HG03432 (cell line): ENCODE results near the gene MYL5.
"Not testable (repeated sequence)": the region's sequence is repeated elsewhere in the genome, so short reads cannot be mapped to it uniquely, and the experiment has no call there.

ENCODE experiments used
- ATAC-seq: cut with Tn5 transposase; IDR thresholded peaks from one replicate; pipeline ENCODE4 v1.9.1; 2021; ENCODE audit warnings: mild to moderate bottlenecking, moderate library complexity; ENCODE audit not compliant: unreplicated experiment

MYL5 gene

DNA sequence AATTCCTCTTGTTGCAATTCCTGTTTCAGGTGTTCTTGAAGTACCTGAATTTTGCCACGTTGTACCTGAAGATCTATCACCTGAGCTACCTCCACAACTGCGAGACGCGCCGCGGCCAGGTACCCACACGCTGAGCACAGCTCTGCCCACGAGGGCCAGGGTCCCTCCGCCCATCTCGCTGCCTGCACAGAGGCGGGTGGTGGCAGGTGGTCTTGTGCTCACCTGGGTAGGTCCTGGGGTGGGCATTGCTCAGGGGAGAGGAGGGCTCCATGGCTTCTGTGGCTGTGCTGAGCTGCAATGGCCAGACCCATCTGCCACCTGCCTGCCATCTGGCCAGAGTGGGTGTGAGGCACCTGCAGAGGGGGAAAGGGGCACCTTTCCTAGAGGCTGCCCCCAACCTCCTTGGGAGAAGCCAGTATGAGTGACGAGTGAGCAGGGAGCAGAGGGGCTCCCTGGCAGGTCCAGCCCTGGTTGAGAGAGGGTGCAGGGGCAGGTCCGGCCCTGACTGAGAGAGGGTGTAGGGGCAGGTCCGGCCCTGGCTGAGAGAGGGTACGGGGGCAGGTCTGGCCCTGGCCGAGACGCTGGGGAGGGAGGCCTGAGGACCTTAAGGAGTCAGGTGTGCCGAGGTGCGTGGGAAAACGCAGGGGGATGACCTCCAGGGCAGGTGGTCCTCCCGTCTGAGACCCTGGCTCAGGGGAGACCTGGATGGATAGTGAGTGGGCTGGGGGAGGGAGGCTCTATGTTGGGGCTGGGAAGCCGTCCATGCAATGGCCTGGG, 38.3 kb upstream of the MYL5 start:
- ATAC-seq: no peak

DNA sequence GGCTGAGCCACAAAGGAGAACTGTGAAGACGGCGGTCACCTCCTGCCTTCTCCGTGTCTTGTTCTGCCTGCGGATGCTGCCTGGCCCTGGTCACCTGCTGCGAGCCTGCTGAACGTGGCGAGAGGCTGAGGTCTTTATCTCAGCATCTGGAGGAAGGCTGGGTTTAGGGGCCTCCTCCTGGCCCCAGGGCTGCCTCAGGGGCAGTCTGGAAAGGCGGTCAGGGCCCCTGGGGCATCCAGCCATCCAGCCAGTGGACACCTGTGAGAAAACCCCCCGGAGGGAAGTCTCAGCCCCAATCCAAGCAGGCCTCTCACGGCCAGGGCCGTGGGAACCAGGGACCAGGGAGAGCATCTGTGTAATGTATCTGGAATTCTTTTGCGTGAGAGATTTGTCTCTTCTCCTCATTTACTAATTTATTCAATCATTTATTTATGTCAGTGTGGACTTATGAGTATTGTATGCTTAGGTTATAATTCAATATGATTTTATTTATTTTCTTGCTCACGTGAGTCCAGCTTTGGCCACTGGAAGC, 37.6 kb upstream of the MYL5 start:
- no peak for ATAC-seq

DNA sequence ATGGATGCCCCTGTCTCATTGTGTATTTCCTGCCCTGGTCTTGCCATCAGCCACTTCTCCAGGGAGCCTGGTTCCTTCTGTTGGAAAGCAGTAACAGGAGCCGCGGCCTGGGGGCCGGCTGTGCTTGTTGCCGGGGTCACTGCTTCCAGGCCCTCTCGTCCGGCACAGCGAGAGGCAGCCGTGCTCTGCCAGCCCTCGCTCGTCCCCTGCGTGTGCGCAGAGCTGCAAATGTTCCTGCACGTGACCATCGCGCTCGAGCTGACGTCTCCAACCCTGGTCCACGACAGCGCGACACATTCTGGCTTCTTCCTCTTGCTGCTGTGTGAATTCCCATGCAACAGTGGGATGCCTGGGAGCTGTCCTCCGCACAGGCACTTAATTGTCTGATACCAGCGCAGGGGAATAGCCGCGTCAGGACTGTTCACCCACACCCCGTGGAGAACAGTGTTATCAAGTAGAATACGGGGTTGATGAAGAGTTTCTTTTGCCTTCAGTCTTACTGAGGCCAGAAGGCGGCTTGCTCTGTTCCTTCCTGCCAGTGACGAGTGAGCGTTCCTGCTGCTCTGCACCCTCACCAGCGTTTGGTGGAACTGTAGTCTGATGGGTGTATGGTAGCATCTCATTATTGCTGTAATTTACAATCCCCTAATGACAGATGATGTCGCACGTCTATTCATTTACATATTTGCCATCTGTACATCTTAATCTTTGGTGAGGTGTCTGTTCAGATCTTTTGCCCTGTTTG, 36.6 kb upstream of the MYL5 start:
- ATAC-seq: no peak

DNA sequence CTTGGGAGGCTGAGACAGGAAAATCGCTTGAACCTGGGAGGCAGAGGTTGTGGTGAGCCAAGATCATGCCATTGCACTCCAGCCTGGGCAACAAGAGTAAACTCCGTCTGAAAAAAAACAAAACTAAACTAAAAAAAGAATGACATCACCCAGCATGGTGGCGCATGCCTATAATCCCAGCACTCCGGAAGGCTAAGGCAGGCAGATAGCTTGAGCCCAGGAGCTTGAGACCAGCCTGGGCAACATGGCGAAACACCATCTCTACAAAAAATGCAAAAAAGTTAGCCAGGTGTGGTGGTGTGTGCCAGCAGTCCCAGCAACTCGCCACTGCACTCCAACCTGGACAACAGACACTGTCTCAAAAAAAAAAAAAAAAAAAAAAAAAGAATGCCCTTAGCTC, 32.0 kb upstream of the MYL5 start:
- ATAC-seq: not testable (repeated sequence)

DNA sequence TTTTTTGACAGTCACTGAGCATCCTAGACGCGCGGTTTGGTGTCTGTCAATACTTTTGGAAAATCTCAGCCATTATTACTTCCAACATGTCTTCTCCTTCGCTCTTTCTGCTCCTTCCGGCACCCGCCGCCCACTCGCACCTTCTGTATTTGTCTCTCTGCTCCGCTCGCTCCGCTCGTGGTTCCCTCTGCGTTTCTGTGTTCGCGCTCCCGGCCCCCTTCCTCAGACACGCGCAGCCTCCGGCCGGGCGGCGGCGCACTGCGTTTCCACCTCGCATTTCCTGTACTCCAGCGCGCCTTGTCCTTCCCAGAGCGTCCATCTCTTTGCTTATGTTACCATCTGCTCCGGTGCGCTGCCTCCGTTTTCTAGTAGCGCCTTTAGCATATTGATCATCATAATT, 27.9 kb upstream of the MYL5 start:
- no peak for ATAC-seq

DNA sequence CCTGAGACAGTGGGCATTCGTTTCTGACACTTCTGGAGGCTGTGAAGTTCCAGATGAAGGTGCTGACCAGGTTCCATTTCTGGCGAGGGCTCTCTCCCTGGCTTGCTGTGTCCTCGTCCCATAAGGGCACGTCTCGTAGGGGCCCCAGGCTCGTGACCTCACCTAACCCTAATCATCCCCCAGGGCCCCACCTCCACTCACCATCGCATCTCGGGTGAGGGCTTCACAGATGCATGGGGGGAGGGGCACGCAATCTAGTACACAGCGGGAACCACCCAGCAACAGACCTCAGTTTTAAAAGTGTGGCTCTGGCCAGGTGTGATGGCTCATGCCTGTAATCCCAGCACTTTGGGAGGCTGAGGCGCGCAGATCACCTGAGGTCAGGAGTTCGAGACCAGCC, 26.9 kb upstream of the MYL5 start:
- ATAC-seq: no peak

DNA sequence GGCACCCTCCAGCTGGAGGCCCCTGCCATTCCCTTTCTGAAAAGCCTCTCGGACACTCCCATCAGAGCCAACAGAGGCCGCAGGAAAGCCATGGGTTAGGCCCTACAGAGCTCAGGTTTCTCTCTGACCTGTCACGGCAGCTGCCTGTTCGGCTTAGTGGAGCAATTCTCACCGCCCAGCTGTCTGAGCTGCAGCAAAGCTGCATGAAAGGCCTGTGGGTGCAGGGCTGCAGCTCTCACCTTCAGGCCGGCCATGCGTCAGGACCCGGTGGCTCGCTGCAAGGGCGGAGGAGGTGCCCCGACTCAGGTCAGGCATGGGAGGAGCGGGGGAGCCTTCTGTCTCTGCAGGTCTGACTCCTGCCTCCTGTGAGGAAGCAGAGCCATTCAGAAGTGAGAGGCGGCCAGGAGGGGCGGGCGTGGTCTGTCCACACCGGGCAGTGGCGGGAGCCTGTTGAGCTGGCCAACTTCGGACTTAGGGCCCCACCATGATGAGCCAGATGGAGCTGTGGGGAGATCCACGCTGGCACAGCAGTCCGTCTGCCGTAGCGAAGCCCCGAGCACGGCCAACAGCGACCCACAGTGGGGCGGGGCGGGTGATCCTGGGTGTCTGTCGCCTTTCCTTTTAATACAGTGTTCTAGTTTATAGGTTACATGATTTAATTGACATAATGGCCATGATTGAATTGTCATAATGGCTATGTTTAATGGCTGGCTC, 25.6 kb upstream of the MYL5 start:
- ATAC-seq: no peak

DNA sequence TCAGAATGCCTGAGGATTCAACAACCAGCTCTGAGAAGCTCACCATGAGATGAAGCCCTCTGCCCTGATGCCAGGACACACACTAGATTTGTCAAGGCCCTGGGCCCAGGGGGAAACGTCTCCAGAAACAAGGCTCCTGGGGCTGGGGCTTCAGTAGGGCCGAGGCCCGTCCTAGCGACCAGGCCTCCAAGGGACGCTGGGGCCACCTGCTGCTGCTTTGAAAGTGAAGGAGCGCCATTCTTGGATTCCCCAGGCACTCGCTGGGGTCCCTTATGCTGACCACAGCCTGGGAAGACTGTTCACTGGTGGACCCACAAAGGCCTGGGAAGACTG, 25.1 kb upstream of the MYL5 start:
- no peak for ATAC-seq

DNA sequence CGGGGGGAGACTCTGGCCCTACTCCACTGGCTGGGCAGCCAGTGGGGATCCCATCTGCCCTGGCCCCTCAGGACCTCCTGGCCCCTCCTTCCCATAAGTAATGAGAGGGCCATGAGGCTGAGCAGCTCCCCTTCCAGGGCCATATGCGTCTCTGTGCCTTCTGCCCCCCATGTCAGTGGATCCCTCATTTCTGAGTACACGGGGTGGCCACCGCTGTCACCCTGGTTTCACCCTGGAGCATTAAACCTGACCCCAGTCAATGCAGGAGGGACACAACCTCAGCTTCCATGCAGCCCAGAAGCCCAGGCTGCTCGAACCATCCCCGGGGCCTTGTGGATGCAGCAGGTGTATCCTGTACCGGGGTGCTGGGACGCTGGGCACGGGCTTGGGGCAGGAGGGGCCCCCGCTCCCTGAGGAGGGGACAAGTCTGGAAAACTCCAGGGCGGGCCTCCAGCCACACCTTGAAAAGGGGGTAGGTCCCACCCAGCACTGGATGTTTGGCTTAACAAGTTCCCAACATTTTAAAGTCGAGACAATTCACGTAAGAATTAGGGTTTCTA, 24.5 kb upstream of the MYL5 start:
- no peak for ATAC-seq

DNA sequence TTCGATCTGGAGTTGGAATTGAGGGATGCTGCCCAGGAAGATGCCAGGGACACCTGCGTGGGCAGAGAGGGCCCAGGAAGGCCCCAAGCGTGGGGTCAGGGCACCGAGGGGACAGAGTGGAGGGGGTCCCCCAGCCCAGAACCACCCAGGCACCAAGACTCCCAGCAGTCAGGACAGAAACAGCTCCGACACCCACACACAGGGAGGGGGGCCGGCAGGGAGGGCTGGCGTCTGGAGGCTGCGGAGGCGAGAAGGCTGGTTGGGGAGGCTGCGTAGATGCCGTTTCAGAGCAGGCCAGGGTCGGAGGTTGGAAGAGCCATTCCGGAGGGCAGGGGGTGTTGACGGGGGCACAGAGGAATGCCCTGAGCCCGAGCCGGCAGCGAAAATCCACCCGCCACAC, 23.9 kb upstream of the MYL5 start:
- no peak for ATAC-seq

DNA sequence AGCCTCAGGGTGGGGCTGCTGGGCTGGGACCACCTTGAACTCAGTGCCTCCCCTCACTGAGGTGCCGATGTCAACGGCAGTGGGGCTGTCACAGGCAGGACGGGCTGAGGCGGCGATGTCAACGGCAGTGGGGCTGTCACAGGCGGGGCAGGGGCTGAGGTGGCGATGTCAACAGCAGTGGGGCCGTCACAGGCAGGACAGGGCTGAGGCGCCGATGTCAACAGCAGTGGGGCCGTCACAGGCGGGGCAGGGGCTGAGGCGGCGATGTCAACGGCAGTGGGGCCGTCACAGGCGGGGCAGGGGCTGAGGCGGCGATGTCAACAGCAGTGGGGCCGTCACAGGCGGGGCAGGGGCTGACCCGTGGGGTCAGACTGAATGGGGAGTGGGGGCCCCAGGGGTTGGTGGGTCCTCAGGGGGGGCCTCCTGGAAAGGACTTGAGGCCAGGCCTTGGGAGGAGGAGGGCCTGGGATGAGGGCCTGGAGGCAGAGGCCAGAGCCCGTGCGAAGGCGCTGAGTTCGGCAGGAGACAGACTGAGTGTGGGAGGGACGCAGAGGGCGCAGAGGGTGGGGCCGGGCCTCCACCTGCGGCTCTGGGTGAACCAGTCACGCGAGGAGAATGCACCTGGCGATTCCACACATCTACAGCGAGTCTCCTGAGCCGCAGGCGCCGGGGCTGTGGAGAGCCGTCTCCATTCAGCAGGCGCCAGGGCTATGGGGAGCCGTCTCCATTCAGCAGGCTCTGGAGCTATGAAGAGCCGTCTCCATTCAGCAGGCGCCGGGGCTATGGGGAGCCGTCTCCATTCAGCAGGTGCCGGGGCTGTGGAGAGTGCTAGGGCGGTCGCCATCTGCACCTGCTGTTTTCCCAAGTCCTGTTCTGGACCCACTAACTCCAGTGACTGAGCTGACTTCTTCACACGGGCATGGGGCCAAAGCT, 23.1 kb upstream of the MYL5 start:
- no peak for ATAC-seq

DNA sequence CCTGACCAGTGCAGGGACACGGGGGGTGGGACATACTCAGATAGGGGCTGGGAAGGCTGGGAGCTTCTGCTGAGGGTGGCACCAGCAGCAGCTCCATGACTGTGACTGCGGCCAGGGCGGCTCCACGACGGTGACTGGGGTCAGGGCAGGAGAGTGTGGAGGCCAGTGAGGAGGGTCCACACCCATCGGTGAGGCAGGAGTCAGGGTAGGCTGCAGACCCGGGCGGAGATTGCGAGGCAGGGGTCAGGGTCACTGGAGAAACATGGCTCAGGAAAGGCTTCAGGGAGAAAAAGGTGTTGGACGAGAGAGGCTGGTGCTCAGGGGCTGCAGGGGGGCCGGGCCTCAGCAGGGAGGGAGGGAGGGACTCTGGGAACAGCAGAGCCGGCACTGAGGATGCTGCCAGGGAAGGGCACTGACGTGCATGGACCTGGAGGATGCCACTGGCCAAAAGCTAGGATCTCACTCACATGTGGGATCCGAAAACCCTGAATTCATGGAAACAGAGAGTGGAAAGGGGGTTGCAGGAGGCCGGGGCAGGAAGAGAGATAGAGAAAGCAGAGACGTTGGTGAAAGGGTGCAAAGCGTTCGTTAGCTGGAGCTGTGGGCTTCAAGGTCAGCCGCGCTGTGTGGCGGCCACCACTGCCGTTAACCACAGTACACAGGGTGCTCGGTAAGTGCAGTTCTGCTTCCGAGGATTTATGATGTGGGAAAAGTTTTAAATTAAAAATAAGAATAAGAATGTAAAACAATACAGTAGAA, 22.3 kb upstream of the MYL5 start:
- no peak for ATAC-seq

DNA sequence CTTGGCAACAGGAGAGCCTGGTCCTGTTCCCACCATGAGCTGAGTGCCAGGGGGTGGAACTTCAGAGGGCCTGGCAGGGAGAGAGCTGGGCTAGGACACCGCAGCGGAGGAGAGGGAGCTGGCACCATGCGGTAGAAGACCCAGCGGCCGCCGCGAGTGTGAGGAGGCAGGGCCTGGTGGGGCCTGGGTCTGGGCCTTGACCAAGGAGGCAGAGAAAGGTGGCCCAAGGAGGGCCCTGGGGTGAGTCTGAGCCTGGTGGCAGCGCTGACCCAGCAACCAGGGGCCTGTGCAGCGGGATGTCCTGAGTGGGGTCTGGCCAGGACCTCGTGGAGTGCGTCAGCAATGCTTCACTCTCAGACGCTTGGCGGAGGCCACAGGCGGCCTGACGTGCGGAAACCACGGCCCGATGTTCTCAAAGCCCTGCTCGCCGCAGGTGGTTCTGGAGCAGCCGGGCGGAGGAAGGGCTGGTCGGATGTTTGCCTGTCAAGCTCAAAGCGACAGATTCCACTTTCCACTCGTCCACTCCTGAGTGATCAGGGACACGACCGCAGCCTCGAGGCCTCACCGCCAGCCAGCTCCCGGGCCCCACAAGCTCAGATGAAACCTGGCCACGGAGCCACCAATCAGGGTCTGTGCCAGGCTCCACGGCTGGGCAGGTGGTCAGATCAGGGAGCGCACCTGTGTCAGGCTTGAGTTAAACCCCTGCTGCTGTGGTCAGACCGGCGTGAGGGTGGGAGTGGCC, 21.1 kb upstream of the MYL5 start:
- no peak for ATAC-seq

DNA sequence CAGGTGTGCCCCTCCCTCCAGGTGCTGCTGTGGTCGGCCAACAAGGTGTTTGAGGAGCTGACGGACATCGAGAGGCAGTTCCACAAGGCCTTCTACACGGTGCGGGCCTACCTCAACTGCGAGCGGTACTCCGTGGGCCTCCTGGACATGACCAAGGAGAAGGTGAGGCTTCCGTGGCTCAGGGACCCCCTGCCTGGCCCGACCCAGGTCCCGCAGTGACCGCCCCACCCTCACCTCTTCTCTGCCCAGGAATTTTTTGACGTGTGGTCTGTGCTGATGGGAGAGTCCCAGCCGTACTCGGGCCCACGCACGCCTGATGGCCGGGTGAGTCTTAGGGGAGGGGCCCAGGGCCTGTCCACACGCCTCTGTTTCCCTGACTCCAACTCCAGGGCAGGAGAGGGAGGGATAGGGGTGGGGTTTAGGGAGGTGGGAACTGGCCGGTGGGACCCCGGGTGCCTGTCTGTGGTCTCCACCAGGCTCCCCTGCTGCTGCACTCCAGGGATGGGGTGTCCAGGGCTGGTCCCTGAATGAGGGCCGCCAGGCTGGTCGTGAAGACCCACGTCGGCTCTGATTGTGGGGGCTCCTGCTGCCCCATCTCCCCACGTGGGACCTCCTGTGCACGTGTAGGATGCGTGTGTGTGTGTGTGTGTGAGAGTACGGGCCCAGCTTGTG, 20.4 kb upstream of the MYL5 start:
- no peak for ATAC-seq

DNA sequence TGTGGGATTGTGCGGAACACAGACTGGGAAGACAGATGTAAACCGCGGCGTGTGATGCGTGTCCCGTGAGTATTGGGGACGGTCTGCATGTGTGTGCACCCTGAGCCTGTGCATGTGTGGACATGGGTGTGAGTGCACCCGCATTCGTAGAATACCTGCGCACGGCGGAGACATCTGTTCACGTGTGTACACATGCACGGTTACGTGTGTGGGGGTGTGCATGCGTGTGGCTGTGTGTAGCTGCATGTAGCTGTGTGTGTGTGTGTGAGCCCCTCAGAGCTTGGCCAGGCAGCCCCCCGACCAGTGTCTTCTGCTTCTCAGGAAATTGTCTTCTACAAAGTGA, 19.9 kb upstream of the MYL5 start:
- no peak for ATAC-seq

DNA sequence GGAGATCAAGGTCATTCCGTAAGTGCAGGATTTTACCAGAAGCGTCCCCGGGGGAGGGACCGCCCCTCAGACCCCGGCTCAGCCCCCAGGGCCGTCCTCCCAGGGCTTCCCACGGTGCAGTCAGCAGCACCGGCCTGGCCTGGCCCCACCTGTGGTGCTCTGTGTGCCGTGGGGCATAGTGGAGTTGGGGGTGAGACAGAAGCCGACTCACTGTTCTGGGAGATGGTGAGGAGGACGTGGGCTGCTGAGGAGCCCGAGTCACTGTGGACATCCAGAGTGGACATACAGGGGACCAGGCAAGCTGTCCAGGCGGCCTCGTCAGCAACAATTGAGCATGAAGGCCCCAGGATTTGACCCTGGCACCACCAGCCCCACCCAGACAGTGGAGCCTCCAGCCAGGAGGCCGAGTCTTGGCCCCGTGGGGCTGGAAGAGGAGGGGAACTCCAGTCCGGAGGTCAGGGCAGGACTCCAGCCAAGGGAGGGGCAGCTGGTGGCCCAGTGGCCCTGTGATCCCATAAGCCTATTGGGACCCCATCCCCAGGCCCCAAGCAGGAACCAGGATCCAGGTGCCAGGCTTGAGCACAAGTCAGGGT, 19.4 kb upstream of the MYL5 start:
- no peak for ATAC-seq

DNA sequence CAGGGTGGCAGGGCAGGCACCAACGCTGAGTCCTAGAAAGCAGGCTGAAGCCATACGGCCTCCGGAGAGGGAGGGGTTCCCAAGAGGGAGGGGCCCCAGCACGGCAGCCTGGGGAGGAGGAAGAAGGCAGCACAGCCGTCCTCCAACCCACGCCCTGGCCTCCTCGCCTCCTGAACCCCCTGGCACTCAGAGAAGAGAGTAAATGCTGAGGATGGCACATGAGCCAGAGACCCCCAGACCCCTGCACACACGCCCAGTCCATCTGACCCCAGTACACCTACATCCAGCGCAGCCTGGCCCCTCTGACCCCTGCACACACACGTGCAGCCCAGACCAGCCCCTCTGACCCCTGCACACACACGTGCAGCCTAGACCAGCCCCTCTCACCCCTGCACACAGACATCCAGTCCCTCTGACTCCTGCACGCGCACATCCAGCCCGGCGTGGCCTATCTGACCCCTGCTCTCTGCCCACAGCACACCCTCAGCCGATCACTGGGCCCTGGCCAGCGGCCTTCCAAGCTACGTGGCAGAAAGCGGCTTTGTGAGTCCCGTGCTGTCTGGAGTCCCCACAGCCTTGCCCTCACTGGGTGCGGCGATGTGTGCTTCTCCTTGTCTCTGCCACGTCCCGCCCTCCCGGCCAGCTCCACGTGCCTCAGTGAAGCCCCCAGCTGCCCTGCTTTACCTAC, 18.7 kb upstream of the MYL5 start:
- no peak for ATAC-seq
